GM18868 (cell line): ENCODE measurements around the gene OR52N5.
A peak's percentile ranks its signal among the peaks of the same experiment; 100 is the strongest.

ENCODE experiments used
- ATAC-seq: cut with Tn5 transposase; IDR thresholded peaks from one replicate; pipeline ENCODE4 v1.9.1; 2021; ENCODE audit warnings: mild to moderate bottlenecking, moderate library complexity; ENCODE audit not compliant: unreplicated experiment

The OR52N5 gene

GRCh38 chr11:5783255-5783654 lies at the start of gene OR52N5:
Gene OR52N5, minus strand, starts transcription at chr11:5783355. Its CDS starts 4,721 bp downstream, at chr11:5778634.
- ATAC-seq, result no peak

- ATAC-seq, result no peak
Observed at GRCh38 chr11:5831196-5831829, 48.2 kb upstream of the OR52N5 start.

GRCh38 chr11:5818245-5818886 lies 35.2 kb upstream of the OR52N5 start:
- peak; percentile 69 for ATAC-seq

GRCh38 chr11:5815534-5815933 lies 32.4 kb upstream of the OR52N5 start:
- ATAC-seq, result peak; percentile 39

GRCh38 chr11:5809905-5810795 lies 27.0 kb upstream of the OR52N5 start:
- no peak for ATAC-seq

- ATAC-seq, result no peak
Observed at GRCh38 chr11:5809122-5809519, 26.0 kb upstream of the OR52N5 start.

- peak; percentile 95 for ATAC-seq
Observed at GRCh38 chr11:5808500-5809121, 25.5 kb upstream of the OR52N5 start, which contains the start of gene OR52N2. Gene OR52N2, plus strand, starts transcription at chr11:5808924. Its CDS starts 11,412 bp downstream, at chr11:5820336.

- no peak for ATAC-seq
Observed at GRCh38 chr11:5807580-5807979, 24.4 kb upstream of the OR52N5 start.

- ATAC-seq, result no peak
Observed at GRCh38 chr11:5803982-5804381, 20.8 kb upstream of the OR52N5 start.

- no peak for ATAC-seq
Observed at GRCh38 chr11:5796541-5796940, 13.4 kb upstream of the OR52N5 start.

- ATAC-seq, result no peak
Observed at GRCh38 chr11:5791165-5791564, 8.0 kb upstream of the OR52N5 start, which contains the start of gene OR52N1. Gene OR52N1, minus strand, starts transcription at chr11:5791265. Its CDS starts 2,449 bp downstream, at chr11:5788816.

- ATAC-seq, result no peak
Observed at GRCh38 chr11:5767056-5767455, 16.1 kb downstream of the OR52N5 start.

- no peak for ATAC-seq
Observed at GRCh38 chr11:5753943-5754342, 29.2 kb downstream of the OR52N5 start, which contains the start of gene OR52N4. Gene OR52N4, plus strand, starts transcription at chr11:5754243. Its CDS starts 498 bp downstream, at chr11:5754741.

GRCh38 chr11:5749836-5750235 lies 33.3 kb downstream of the OR52N5 start:
- no peak for ATAC-seq

GRCh38 chr11:5746614-5747013 lies 36.5 kb downstream of the OR52N5 start:
- ATAC-seq, result no peak

- no peak for ATAC-seq
Observed at GRCh38 chr11:5738431-5738830, 44.7 kb downstream of the OR52N5 start.

- ATAC-seq, result no peak
Observed at GRCh38 chr11:5737670-5738392, 45.3 kb downstream of the OR52N5 start.

GRCh38 chr11:5737091-5737490 lies 46.1 kb downstream of the OR52N5 start:
- ATAC-seq, result no peak

GRCh38 chr11:5736396-5736795 lies 46.8 kb downstream of the OR52N5 start, which contains the start of gene OR56B1:
Gene OR56B1, plus strand, starts transcription at chr11:5736448. Its CDS starts 69 bp downstream, at chr11:5736517.
- ATAC-seq, result no peak

- no peak for ATAC-seq
Observed at GRCh38 chr11:5727691-5728090, 55.5 kb downstream of the OR52N5 start.
